DND-41 (cell line): ENCODE data around the gene ZBTB6.

ENCODE experiments used
- ATAC-seq: fragments of 200-7000 bp; cut with Tn5 transposase; 3 replicates; pipeline ENCODE4 v1.9.1; 2021; ENCODE audit warnings: low read depth; ENCODE audit not compliant: insufficient read depth
- DNase-seq: peaks from one replicate; pipeline ENCODE4 v3.0.0-alpha.2; 2020
- H2AFZ ChIP-seq: 2 replicates; pipeline ENCODE4 v1.6.0; 2012; ENCODE audit warnings: low read depth, low read length
- H3K27ac ChIP-seq: 2 replicates; pipeline ENCODE4 v1.5.1; 2012; ENCODE audit warnings: low read length, inconsistent platforms
- H3K27me3 ChIP-seq: fragments of 200-600 bp; sonication (generic); 2 replicates; pipeline ENCODE4 v1.6.0; 2012; ENCODE audit warnings: low read length, mild to moderate bottlenecking, inconsistent platforms; ENCODE audit not compliant: insufficient read depth, poor library complexity
- H3K36me3 ChIP-seq: 2 replicates; pipeline ENCODE4 v1.5.1; 2012; ENCODE audit warnings: low read length, inconsistent platforms; ENCODE audit not compliant: insufficient read depth
- H3K4me1 ChIP-seq: 2 replicates; pipeline ENCODE4 v1.5.1; 2012; ENCODE audit warnings: mild to moderate bottlenecking, low read length; ENCODE audit not compliant: insufficient read depth
- H3K4me2 ChIP-seq: 2 replicates; pipeline ENCODE4 v1.6.0; 2012; ENCODE audit warnings: mild to moderate bottlenecking, moderate library complexity, low read length, inconsistent platforms; ENCODE audit not compliant: insufficient read depth
- H3K4me3 ChIP-seq, 2 experiments: fragments of 200-600 bp in 1 of 2; shearing (Covaris generic) in 1 of 2; 2 replicates each; pipeline ENCODE4 v1.5.1; 2012 to 2016; ENCODE audit warnings: inconsistent platforms in 2 of 2, low read length in 2 of 2, mild to moderate bottlenecking in 2 of 2, low read depth in 1 of 2, moderate library complexity in 1 of 2
- H3K79me2 ChIP-seq: 2 replicates; pipeline ENCODE4 v1.6.0; 2012; ENCODE audit warnings: low read length, inconsistent platforms; ENCODE audit not compliant: insufficient read depth
- H3K9ac ChIP-seq: 2 replicates; pipeline ENCODE4 v1.6.0; 2012; ENCODE audit warnings: low read depth, mild to moderate bottlenecking, inconsistent platforms, low read length, moderate library complexity
- H3K9me3 ChIP-seq: 2 replicates; pipeline ENCODE4 v1.5.1; 2012; ENCODE audit warnings: low read length, moderate library complexity, mild to moderate bottlenecking, inconsistent platforms; ENCODE audit not compliant: insufficient read depth, severe bottlenecking
- H4K20me1 ChIP-seq: 2 replicates; pipeline ENCODE4 v1.6.0; 2012; ENCODE audit warnings: low read length; ENCODE audit not compliant: insufficient read depth
- CTCF ChIP-seq: IDR thresholded peaks from 2 replicates; pipeline ENCODE4 v1.5.1; 2012; ENCODE audit warnings: borderline replicate concordance, low read length, moderate library complexity, mild to moderate bottlenecking; ENCODE audit not compliant: poor library complexity, severe bottlenecking; ENCODE audit errors: extremely low read depth
- EZH2 ChIP-seq: IDR thresholded peaks from 3 replicates; pipeline ENCODE4 v1.6.1; 2012; ENCODE audit warnings: borderline replicate concordance, low read depth, mild to moderate bottlenecking, moderate library complexity, low read length, inconsistent platforms; ENCODE audit not compliant: severe bottlenecking

The ZBTB6 gene

GRCh38 chr9:122860319-122861142, 52.6 kb downstream of the ZBTB6 start:
- Histone ChIP-seq H3K4me2 (no peak overlapping the region), H4K20me1 (no peaks in the 10 kb centered on the region), H3K27ac (no peak overlapping the region), H3K79me2 (no peaks in the 10 kb centered on the region), H3K9me3 (no peaks in the 10 kb centered on the region), H3K4me1 (no peaks in the 10 kb centered on the region), H3K9ac (no peak overlapping the region), H3K27me3 (no peaks in the 10 kb centered on the region), H3K36me3 (peaks cover 58% of the 10 kb centered on the region), H2AFZ (no peak overlapping the region), H3K4me3 (no peak overlapping the region)
- ATAC-seq = no peak
- DNase-seq = no peak
- TF ChIP-seq EZH2 (no peak), CTCF (no peak)
